ENCODE measurements around the gene HTRA2. TPM values are rescaled to one million over a fixed set of nuclear protein-coding genes. Genes with fewer than 3 reads are reported as not detected.

The HTRA2 gene
- total RNA-seq, 1 donor from 2014 or later: 67.7 TPM

- FAIRE-seq: no peak
- no peak for TF ChIP-seq CTCF (IDR thresholded peaks at IDR 0.05; ENCODE audit: insufficient read depth, low read length, severe bottlenecking)
- H3K27me3 ChIP-seq (ENCODE audit: control insufficient read depth, insufficient read depth, low read length): no peaks in the 10 kb centered on the region
- no peak for DNase-seq (ENCODE audit: low read depth)
- H3K36me3 ChIP-seq (ENCODE audit: control insufficient read depth, insufficient read depth, low read length): peaks cover 6% of the 10 kb centered on the region
- no peak overlapping the region for H3K4me3 ChIP-seq (ENCODE audit: low read depth, low read length)
Observed at GRCh38 chr2:74486141-74486540, 43.6 kb upstream of the HTRA2 start.

- FAIRE-seq (no peak), DNase-seq (ENCODE audit: low read depth) (no peak)
- Histone ChIP-seq H3K36me3 (ENCODE audit: control insufficient read depth, insufficient read depth, low read length) (peaks cover 14% of the 10 kb centered on the region), H3K4me3 (ENCODE audit: low read depth, low read length) (no peak overlapping the region), H3K27me3 (ENCODE audit: control insufficient read depth, insufficient read depth, low read length) (no peaks in the 10 kb centered on the region)
- no peak for TF ChIP-seq CTCF (IDR thresholded peaks at IDR 0.05; ENCODE audit: insufficient read depth, low read length, severe bottlenecking)
Observed at GRCh38 chr2:74488643-74489481, 40.9 kb upstream of the HTRA2 start.

GRCh38 chr2:74489906-74490305, 39.8 kb upstream of the HTRA2 start:
- no peak for DNase-seq (ENCODE audit: low read depth)
- no peak overlapping the region for H3K4me3 ChIP-seq (ENCODE audit: low read depth, low read length)
- peaks cover 15% of the 10 kb centered on the region for H3K36me3 ChIP-seq (ENCODE audit: control insufficient read depth, insufficient read depth, low read length)
- TF ChIP-seq CTCF (IDR thresholded peaks at IDR 0.05; ENCODE audit: insufficient read depth, low read length, severe bottlenecking): no peak
- no peak for FAIRE-seq
- no peaks in the 10 kb centered on the region for H3K27me3 ChIP-seq (ENCODE audit: control insufficient read depth, insufficient read depth, low read length)

GRCh38 chr2:74491648-74492544, 37.8 kb upstream of the HTRA2 start:
- Histone ChIP-seq H3K36me3 (ENCODE audit: control insufficient read depth, insufficient read depth, low read length) (peaks cover 14% of the 10 kb centered on the region), H3K27me3 (ENCODE audit: control insufficient read depth, insufficient read depth, low read length) (no peaks in the 10 kb centered on the region), H3K4me3 (ENCODE audit: low read depth, low read length) (no peak overlapping the region)
- FAIRE-seq: no peak
- no peak for DNase-seq (ENCODE audit: low read depth)
- TF ChIP-seq CTCF (IDR thresholded peaks at IDR 0.05; ENCODE audit: insufficient read depth, low read length, severe bottlenecking): no peak

GRCh38 chr2:74493546-74493945, 36.2 kb upstream of the HTRA2 start:
- TF ChIP-seq CTCF (IDR thresholded peaks at IDR 0.05; ENCODE audit: insufficient read depth, low read length, severe bottlenecking): no peak
- H3K36me3 ChIP-seq (ENCODE audit: control insufficient read depth, insufficient read depth, low read length): peaks cover 14% of the 10 kb centered on the region
- FAIRE-seq (no peak), DNase-seq (ENCODE audit: low read depth) (no peak)
- H3K27me3 ChIP-seq (ENCODE audit: control insufficient read depth, insufficient read depth, low read length): peaks cover under 1% of the 10 kb centered on the region
- H3K4me3 ChIP-seq (ENCODE audit: low read depth, low read length): no peak overlapping the region

Data from bronchial epithelial cell (primary cell).